OCI-LY1 (cell line): Measurements from ENCODE around the gene LMX1A.

ENCODE experiments used
- H2AFZ ChIP-seq: fragments of 200-600 bp; sonication (generic), shearing (Covaris generic); 2 replicates; pipeline ENCODE4 v1.6.0; 2014; ENCODE audit warnings: antibody characterized with exemption, mild to moderate bottlenecking, low read length
- H3F3A ChIP-seq: fragments of 200-600 bp; sonication (generic), shearing (Covaris generic); 2 replicates; pipeline ENCODE4 v1.6.0; 2014; ENCODE audit warnings: mild to moderate bottlenecking, antibody characterized with exemption, low read length, moderate library complexity; ENCODE audit not compliant: insufficient read depth
- H3K27ac ChIP-seq: fragments of 200-600 bp; sonication (generic); 2 replicates; pipeline ENCODE4 v1.5.1; 2014; ENCODE audit warnings: low read length, mixed run types, mild to moderate bottlenecking, low read depth; ENCODE audit not compliant: poor library complexity, severe bottlenecking
- H3K27me3 ChIP-seq: fragments of 200-600 bp; sonication (generic); 2 replicates; pipeline ENCODE4 v1.6.0; 2014; ENCODE audit warnings: antibody characterized with exemption, mild to moderate bottlenecking, low read length, moderate library complexity; ENCODE audit not compliant: insufficient read depth
- H3K36me3 ChIP-seq: fragments of 200-600 bp; sonication (generic); 2 replicates; pipeline ENCODE4 v1.6.1; 2014; ENCODE audit warnings: mild to moderate bottlenecking, antibody characterized with exemption, low read length, moderate library complexity, mixed read lengths; ENCODE audit not compliant: insufficient read depth
- H3K4me1 ChIP-seq: fragments of 200-600 bp; sonication (generic); 2 replicates; pipeline ENCODE4 v1.5.1; 2014; ENCODE audit warnings: mild to moderate bottlenecking, low read length, moderate library complexity; ENCODE audit not compliant: insufficient read depth, severe bottlenecking
- H3K4me2 ChIP-seq: fragments of 200-600 bp; sonication (generic), shearing (Covaris generic); 2 replicates; pipeline ENCODE4 v1.6.1; 2014; ENCODE audit warnings: low read length
- H3K4me3 ChIP-seq: fragments of 200-600 bp; sonication (generic); 2 replicates; pipeline ENCODE4 v1.5.1; 2014; ENCODE audit warnings: low read length, low read depth, mild to moderate bottlenecking, mixed read lengths; ENCODE audit not compliant: poor library complexity, severe bottlenecking
- H3K79me2 ChIP-seq: fragments of 200-600 bp; shearing (Covaris generic); 2 replicates; pipeline ENCODE4 v1.6.1; 2016; ENCODE audit warnings: mixed run types, low read length, mixed read lengths; ENCODE audit not compliant: insufficient read depth
- H3K9ac ChIP-seq: fragments of 200-600 bp; sonication (generic), shearing (Covaris generic); 2 replicates; pipeline ENCODE4 v1.6.1; 2014; ENCODE audit warnings: mild to moderate bottlenecking, low read length, mixed read lengths
- H3K9me2 ChIP-seq: fragments of 200-600 bp; sonication (generic), shearing (Covaris generic); 2 replicates; pipeline ENCODE4 v1.6.1; 2014; ENCODE audit warnings: low read depth, mild to moderate bottlenecking, low read length, mixed read lengths
- H3K9me3 ChIP-seq: fragments of 200-600 bp; shearing (Covaris generic); 2 replicates; pipeline ENCODE4 v1.6.1; 2014; ENCODE audit warnings: low read length, mixed read lengths
- H4K20me1 ChIP-seq: fragments of 200-600 bp; sonication (generic), shearing (Covaris generic); 2 replicates; pipeline ENCODE4 v1.6.0; 2016; ENCODE audit warnings: mild to moderate bottlenecking, low read length; ENCODE audit not compliant: insufficient read depth
- CTCF ChIP-seq: fragments of 200-600 bp; sonication (generic), shearing (Covaris generic); IDR thresholded peaks from 2 replicates; pipeline ENCODE4 v1.5.1; 2017; ENCODE audit warnings: mild to moderate bottlenecking, antibody characterized with exemption, low read length, moderate library complexity, mixed read lengths
- EZH2 ChIP-seq: fragments of 200-600 bp; sonication (generic), shearing (Covaris generic); IDR thresholded peaks from 2 replicates; pipeline ENCODE4 v1.8.0; 2017; ENCODE audit warnings: borderline replicate concordance, mixed run types, mild to moderate bottlenecking, antibody characterized with exemption, low read length, moderate library complexity, mixed read lengths

The LMX1A gene

DNA sequence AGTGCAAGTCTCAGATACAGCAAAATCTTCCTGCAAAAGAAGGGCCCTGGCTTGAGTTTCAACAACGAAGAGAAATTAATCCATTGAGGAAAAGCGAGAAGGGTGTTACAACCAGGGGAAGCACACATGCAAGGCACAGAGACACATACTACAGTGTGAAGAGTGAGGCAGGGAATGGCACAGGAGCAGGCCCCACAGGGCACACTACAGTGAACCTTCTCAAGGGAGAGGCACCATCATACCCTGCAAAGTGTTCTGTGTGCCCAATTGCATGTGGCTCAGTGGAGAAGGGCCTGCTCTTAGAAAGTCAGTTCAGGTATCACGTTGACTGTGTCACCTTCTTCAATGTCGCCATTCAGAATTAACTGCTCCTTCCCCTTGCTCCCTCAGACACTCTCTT is 60.3 kb downstream of the LMX1A start:
- Histone ChIP-seq H3K36me3 (no peaks in the 10 kb centered on the region), H3K4me2 (no peak overlapping the region), H4K20me1 (no peaks in the 10 kb centered on the region), H3K9me3 (no peaks in the 10 kb centered on the region), H3K4me3 (no peak overlapping the region), H3K27ac (no peak overlapping the region), H3K27me3 (0 out of 2 replicates have a peak, but pooled peaks cover 3% of the 10 kb centered on the region), H3K79me2 (no peaks in the 10 kb centered on the region), H3K9ac (no peak overlapping the region), H2AFZ (no peak overlapping the region), H3K9me2 (no peaks in the 10 kb centered on the region), H3K4me1 (no peaks in the 10 kb centered on the region), H3F3A (no peaks in the 10 kb centered on the region)
- no peak for TF ChIP-seq CTCF
- no peak for TF ChIP-seq EZH2

- no peak overlapping the region for H3K9ac ChIP-seq
- no peak overlapping the region for H3K27ac ChIP-seq
Measured at GRCh38 chr1:165290148-165290547, 66.4 kb downstream of the LMX1A start.

DNA sequence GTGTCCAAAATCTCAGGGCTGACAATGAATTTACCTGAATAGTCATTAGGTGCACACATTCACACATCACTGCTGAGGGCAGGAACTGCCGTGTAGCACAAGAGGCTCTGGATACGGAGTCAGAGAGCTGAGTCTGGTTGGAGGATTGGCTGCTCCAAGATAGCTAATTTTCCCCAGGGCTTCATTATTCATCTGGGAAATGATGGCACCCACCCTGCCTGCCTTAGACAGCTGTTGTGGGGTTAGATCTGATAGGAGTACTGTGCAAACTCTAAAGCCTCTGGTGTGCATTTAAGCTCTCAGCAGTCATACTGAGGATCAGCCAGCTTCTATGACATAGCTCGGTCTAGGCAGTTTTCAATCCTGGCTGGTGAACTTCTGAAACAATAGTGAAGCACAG is 67.0 kb downstream of the LMX1A start:
- no peak overlapping the region for H3K9ac ChIP-seq
- H2AFZ ChIP-seq: no peak overlapping the region
- H4K20me1 ChIP-seq: no peaks in the 10 kb centered on the region
- no peaks in the 10 kb centered on the region for H3K27me3 ChIP-seq
- H3K79me2 ChIP-seq: no peaks in the 10 kb centered on the region
- no peak for TF ChIP-seq EZH2
- no peak for TF ChIP-seq CTCF
- H3F3A ChIP-seq: no peaks in the 10 kb centered on the region
- H3K4me2 ChIP-seq: no peak overlapping the region
- H3K27ac ChIP-seq: no peak overlapping the region
- no peaks in the 10 kb centered on the region for H3K9me3 ChIP-seq
- no peaks in the 10 kb centered on the region for H3K4me1 ChIP-seq
- no peaks in the 10 kb centered on the region for H3K9me2 ChIP-seq
- no peak overlapping the region for H3K4me3 ChIP-seq
- no peaks in the 10 kb centered on the region for H3K36me3 ChIP-seq

More at GRCh38 chr1:165290148-165290547, 66.4 kb downstream of the LMX1A start:
- Histone ChIP-seq H3K79me2 (no peaks in the 10 kb centered on the region), H3K4me2 (no peak overlapping the region), H3F3A (no peaks in the 10 kb centered on the region), H3K27me3 (no peaks in the 10 kb centered on the region), H3K4me3 (no peak overlapping the region), H3K36me3 (no peaks in the 10 kb centered on the region), H2AFZ (no peak overlapping the region), H3K9me2 (no peaks in the 10 kb centered on the region), H3K9me3 (no peaks in the 10 kb centered on the region), H3K4me1 (no peaks in the 10 kb centered on the region), H4K20me1 (no peaks in the 10 kb centered on the region)
- TF ChIP-seq CTCF (peak; percentile 13; the same call in 1 of the 2 replicates), EZH2 (no peak)
